Rectal smooth muscle tissue (tissue), 1 donor: Measurements from ENCODE around the gene DYNLT3.

Experiments used
- H3K27ac ChIP-seq: one replicate; pipeline ENCODE4 v1.7.0; 2013; ENCODE audit warnings: low read depth, low read length, inconsistent platforms
- H3K27me3 ChIP-seq: one replicate; pipeline ENCODE4 v1.7.0; 2013; ENCODE audit warnings: low read length; ENCODE audit not compliant: control insufficient read depth, insufficient read depth
- H3K36me3 ChIP-seq: one replicate; pipeline ENCODE4 v1.7.0; 2013; ENCODE audit warnings: low read length; ENCODE audit not compliant: control insufficient read depth, insufficient read depth
- H3K4me1 ChIP-seq: one replicate; pipeline ENCODE4 v1.7.0; 2013; ENCODE audit warnings: low read length; ENCODE audit not compliant: control insufficient read depth, insufficient read depth
- H3K4me3 ChIP-seq: one replicate; pipeline ENCODE4 v1.7.0; 2013; ENCODE audit warnings: low read length
- H3K9ac ChIP-seq: one replicate; pipeline ENCODE4 v1.7.0; 2013; ENCODE audit warnings: low read length

The DYNLT3 gene

GRCh38 chrX:37846934-37847732 lies at the start of gene DYNLT3:
TSS of gene DYNLT3 (minus strand) at chrX:37847571. CDS start at chrX:37847510, 61 bp downstream.
- peak within 1 kb of the TSS; percentile 80 for H3K27ac ChIP-seq

GRCh38 chrX:37896511-37896890 lies 49.1 kb upstream of the DYNLT3 start:
- Histone ChIP-seq H3K27ac (no peak overlapping the region), H3K36me3 (no peaks in the 10 kb centered on the region), H3K27me3 (no peaks in the 10 kb centered on the region), H3K4me1 (no peaks in the 10 kb centered on the region), H3K9ac (no peak overlapping the region), H3K4me3 (no peak overlapping the region)

More at GRCh38 chrX:37846934-37847732, at the start of gene DYNLT3:
- Histone ChIP-seq H3K9ac (no peak within 1 kb of the TSS), H3K36me3 (no peaks in the 10 kb centered on the region), H3K4me3 (peak within 1 kb of the TSS; percentile 82), H3K27me3 (no peaks in the 10 kb centered on the region), H3K4me1 (no peaks in the 10 kb centered on the region)

- no peaks in the 10 kb centered on the region for H3K4me1 ChIP-seq
- no peaks in the 10 kb centered on the region for H3K36me3 ChIP-seq
- no peak overlapping the region for H3K9ac ChIP-seq
- no peak overlapping the region for H3K27ac ChIP-seq
- H3K4me3 ChIP-seq = no peak overlapping the region
- no peaks in the 10 kb centered on the region for H3K27me3 ChIP-seq
Observed at GRCh38 chrX:37895795-37896510, 48.6 kb upstream of the DYNLT3 start.

GRCh38 chrX:37894725-37895124 lies 47.4 kb upstream of the DYNLT3 start:
- no peaks in the 10 kb centered on the region for H3K36me3 ChIP-seq
- H3K4me1 ChIP-seq = no peaks in the 10 kb centered on the region

GRCh38 chrX:37888010-37888409 lies 40.6 kb upstream of the DYNLT3 start:
- H3K27me3 ChIP-seq = no peaks in the 10 kb centered on the region
- H3K4me1 ChIP-seq = no peaks in the 10 kb centered on the region
- no peak overlapping the region for H3K4me3 ChIP-seq
- no peak overlapping the region for H3K9ac ChIP-seq
- H3K27ac ChIP-seq = no peak overlapping the region
- H3K36me3 ChIP-seq = no peaks in the 10 kb centered on the region

More at GRCh38 chrX:37894725-37895124, 47.4 kb upstream of the DYNLT3 start:
- H3K27ac ChIP-seq = no peak overlapping the region
- no peak overlapping the region for H3K4me3 ChIP-seq
- H3K27me3 ChIP-seq = no peaks in the 10 kb centered on the region
- no peak overlapping the region for H3K9ac ChIP-seq

GRCh38 chrX:37887347-37887746 lies 40.0 kb upstream of the DYNLT3 start:
- Histone ChIP-seq H3K36me3 (no peaks in the 10 kb centered on the region), H3K9ac (no peak overlapping the region), H3K27ac (no peak overlapping the region), H3K4me1 (no peaks in the 10 kb centered on the region), H3K4me3 (no peak overlapping the region), H3K27me3 (no peaks in the 10 kb centered on the region)

GRCh38 chrX:37883196-37883595 lies 35.8 kb upstream of the DYNLT3 start:
- no peaks in the 10 kb centered on the region for H3K27me3 ChIP-seq
- no peaks in the 10 kb centered on the region for H3K4me1 ChIP-seq
- no peaks in the 10 kb centered on the region for H3K36me3 ChIP-seq
- H3K27ac ChIP-seq = no peak overlapping the region
- no peak overlapping the region for H3K9ac ChIP-seq
- H3K4me3 ChIP-seq = no peak overlapping the region

- Histone ChIP-seq H3K4me1 (no peaks in the 10 kb centered on the region), H3K4me3 (no peak overlapping the region), H3K9ac (no peak overlapping the region), H3K27me3 (no peaks in the 10 kb centered on the region), H3K36me3 (no peaks in the 10 kb centered on the region), H3K27ac (no peak overlapping the region)
Observed at GRCh38 chrX:37879692-37880091, 32.3 kb upstream of the DYNLT3 start.

- no peaks in the 10 kb centered on the region for H3K27me3 ChIP-seq
- H3K27ac ChIP-seq = no peak overlapping the region
- H3K9ac ChIP-seq = no peak overlapping the region
- no peaks in the 10 kb centered on the region for H3K4me1 ChIP-seq
- H3K36me3 ChIP-seq = no peaks in the 10 kb centered on the region
- no peak overlapping the region for H3K4me3 ChIP-seq
Observed at GRCh38 chrX:37876716-37877115, 29.3 kb upstream of the DYNLT3 start.

GRCh38 chrX:37875675-37876074 lies 28.3 kb upstream of the DYNLT3 start:
- no peaks in the 10 kb centered on the region for H3K27me3 ChIP-seq
- H3K9ac ChIP-seq = no peak overlapping the region
- H3K36me3 ChIP-seq = no peaks in the 10 kb centered on the region
- H3K4me3 ChIP-seq = no peak overlapping the region
- no peaks in the 10 kb centered on the region for H3K4me1 ChIP-seq
- no peak overlapping the region for H3K27ac ChIP-seq

- no peak overlapping the region for H3K9ac ChIP-seq
- H3K27me3 ChIP-seq = no peaks in the 10 kb centered on the region
- H3K4me3 ChIP-seq = no peak overlapping the region
- H3K36me3 ChIP-seq = no peaks in the 10 kb centered on the region
- no peak overlapping the region for H3K27ac ChIP-seq
- no peaks in the 10 kb centered on the region for H3K4me1 ChIP-seq
Observed at GRCh38 chrX:37873220-37873619, 25.8 kb upstream of the DYNLT3 start.

GRCh38 chrX:37872303-37872655 lies 24.9 kb upstream of the DYNLT3 start:
- no peak overlapping the region for H3K27ac ChIP-seq
- no peaks in the 10 kb centered on the region for H3K27me3 ChIP-seq
- H3K4me3 ChIP-seq = no peak overlapping the region
- H3K4me1 ChIP-seq = no peaks in the 10 kb centered on the region
- no peak overlapping the region for H3K9ac ChIP-seq
- no peaks in the 10 kb centered on the region for H3K36me3 ChIP-seq
